Stimulated activated CD8-positive, alpha-beta memory T cell treated with anti-CD3 and anti-CD28 coated beads, Interleukin-7, amount 100 ng/mL, for 48 hours (primary cell): Measurements from ENCODE around the gene MTAP.
"Not testable (repeated sequence)": the region's sequence is repeated elsewhere in the genome, so short reads cannot be mapped to it uniquely, and the experiment has no call there.

Experiments
- DNase-seq, 2 donors: peaks; one replicate each; pipeline ENCODE4 v3.0.0-alpha.2; 2020; ENCODE audit warnings: low read depth in 1 of 2; ENCODE audit errors: extremely low read depth in 1 of 2

Gene MTAP

GRCh38 chr9:21904776-21905175 lies 102.3 kb downstream of the MTAP start:
- no peak for DNase-seq

- DNase-seq, result no peak
Observed at GRCh38 chr9:21906213-21906612, 103.8 kb downstream of the MTAP start.

DNA sequence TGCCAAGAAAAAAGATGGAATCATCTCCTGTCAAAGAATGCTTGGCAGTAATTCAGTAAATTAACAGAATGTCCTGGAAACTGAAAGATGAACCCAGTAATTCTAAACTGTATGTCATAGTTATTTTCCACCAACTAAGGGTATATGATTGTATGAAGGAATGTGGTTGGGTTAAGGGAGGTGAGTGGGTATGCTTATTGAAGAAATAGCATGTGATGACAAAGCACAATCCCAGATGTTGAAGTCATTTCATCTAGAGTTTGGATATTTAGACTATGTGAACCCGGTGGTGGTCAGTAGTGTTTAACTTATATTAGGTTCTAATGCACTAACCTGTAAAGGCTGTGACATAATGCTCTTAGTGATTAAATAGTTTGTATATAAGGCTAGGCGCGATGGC lies 104.4 kb downstream of the MTAP start:
- no peak for DNase-seq

GRCh38 chr9:21919377-21920362 lies 117.2 kb downstream of the MTAP start:
- no peak for DNase-seq

DNA sequence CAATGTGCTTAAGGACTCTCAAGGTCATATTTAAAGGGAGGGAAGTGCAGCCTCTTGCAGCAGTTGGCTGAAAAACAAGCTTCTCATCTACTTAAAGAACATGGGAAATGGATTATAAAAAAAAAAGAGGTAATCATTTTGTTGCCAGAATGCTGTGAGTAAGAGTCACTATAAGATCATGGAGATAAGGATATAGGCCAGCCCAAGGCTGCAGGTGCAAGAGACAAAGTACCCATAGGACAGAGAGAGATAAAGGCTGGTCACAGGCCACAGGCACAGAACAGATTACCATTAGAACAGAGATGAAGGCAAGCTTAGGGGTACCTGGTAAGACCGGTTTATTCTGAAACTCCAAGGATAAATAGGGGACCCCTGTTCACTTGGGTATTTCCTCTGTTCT lies 121.3 kb downstream of the MTAP start:
- no peak for DNase-seq

GRCh38 chr9:21927752-21928151 lies 125.3 kb downstream of the MTAP start:
- DNase-seq, result no peak

- no peak for DNase-seq
Observed at GRCh38 chr9:21931428-21931827, 129.0 kb downstream of the MTAP start.

DNA sequence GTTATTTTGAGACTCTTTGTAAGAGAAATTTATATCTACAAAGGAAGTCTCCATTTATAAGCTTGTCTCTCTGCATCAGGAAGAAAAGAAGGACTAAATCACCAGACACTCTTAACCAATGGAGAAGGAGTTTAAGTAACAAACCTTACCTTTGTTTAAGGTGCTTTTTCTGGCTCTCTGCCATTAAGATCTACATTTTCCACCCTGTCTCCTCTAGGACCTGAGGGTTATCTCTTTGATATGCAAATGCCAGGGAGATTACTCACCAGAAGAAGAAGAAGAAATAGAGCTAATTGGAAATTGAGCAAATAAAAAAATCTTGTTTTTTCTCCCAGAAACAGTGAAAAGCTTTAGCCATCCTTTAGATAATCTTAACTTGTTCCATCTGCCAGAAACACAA lies 130.8 kb downstream of the MTAP start:
- DNase-seq, result no peak

GRCh38 chr9:21933865-21934264 lies 131.4 kb downstream of the MTAP start:
- no peak for DNase-seq

GRCh38 chr9:21935631-21936030 lies 133.2 kb downstream of the MTAP start:
- DNase-seq, result no peak

DNA sequence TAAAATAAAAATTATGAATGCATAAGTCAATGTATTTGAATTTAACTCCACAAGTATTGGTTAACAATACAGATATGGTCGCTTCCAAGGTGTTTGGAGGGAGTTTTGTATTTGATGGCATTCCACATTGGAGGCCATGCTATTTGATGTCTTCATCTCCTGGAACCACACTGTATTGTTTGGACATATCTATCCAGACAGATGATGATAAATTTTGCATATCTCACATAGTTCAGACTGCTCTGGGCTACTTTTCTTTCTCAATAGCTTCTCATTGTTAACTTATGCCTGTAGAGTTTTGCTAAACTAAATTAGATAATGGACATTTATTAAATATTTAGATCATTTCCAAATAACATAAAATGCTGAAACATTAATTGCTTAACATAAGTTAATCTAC lies 133.7 kb downstream of the MTAP start:
- DNase-seq, result no peak

DNA sequence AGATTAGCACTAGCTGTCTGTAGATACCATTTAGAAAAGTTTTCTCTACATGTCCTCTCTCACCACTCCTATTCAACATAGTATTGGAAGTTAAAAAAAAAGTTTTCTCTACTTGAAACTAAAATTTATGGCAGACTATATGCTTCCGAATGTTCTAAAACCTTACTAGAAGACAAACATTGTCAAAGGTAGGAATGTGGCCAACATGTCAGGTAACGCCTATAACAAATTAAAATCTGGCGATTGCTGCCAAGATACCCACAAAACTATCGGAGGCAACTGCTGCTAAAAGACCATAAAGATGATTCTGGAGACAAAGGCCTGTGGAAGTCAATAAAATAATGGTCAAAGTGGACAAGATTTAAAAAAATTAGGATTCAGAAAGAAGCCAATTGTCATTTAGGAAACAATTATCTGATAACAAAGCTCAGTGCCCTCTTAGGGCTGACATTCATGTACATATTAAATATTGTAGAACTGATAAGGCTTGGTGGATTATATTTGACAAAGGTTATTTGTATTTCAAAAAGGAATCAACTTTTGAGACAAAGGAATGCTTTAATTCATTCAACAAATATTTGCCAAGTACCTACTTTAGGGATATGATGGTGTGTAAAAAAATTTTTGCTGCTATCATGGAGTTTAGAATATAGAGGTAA lies 139.0 kb downstream of the MTAP start:
- no peak for DNase-seq

DNA sequence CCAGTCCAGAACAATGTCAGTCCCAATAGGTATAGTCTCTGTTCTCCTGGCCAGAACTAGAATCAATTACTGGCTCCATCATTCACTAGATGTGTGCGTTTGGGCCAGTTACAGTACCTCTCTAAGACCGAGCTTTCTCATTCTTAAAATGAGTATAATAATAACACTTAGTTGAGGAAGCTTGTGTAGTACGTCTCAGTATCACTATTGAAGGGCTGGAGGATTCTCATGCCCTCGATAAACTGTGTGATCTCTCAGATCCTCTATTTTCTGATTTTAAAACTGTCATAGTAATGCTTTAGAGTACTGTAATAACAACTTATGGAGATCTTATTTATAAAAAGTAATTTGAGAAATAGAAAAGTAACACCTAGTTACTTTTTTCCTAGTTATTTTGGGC lies 141.0 kb downstream of the MTAP start:
- no peak for DNase-seq

DNA sequence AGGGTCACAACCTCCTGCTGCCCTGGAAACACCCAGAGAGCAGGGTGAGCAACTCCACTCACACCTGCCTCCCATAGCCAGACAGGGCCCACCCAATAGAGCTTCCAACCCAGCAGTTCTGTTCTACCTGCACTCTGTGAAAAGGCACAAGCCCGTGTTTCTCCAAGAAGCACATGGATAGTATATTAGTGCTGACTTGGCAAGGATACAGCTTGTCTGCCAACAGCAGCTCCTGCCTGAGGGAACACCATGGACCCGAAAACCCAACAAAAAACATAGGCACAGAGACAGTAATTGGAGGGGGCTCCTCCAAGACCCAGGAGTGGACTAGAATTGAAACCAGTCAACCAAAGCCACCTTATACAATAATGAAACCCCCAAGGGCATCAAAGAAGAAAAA lies 143.2 kb downstream of the MTAP start:
- no peak for DNase-seq

- DNase-seq, result no peak
Observed at GRCh38 chr9:21958833-21959232, 156.4 kb downstream of the MTAP start.

- DNase-seq, result not testable (repeated sequence)
Observed at GRCh38 chr9:21959268-21959667, 156.8 kb downstream of the MTAP start.

- no peak for DNase-seq
Observed at GRCh38 chr9:21961569-21961968, 159.1 kb downstream of the MTAP start.

GRCh38 chr9:21964925-21965385 lies 162.5 kb downstream of the MTAP start:
- peak; percentile 37 to 47 for DNase-seq

GRCh38 chr9:21965401-21965951 lies 163.0 kb downstream of the MTAP start:
- peak in 1 of 2 donors; percentile 37 for DNase-seq

- no peak for DNase-seq
Observed at GRCh38 chr9:21966140-21966851, 163.9 kb downstream of the MTAP start.

DNA sequence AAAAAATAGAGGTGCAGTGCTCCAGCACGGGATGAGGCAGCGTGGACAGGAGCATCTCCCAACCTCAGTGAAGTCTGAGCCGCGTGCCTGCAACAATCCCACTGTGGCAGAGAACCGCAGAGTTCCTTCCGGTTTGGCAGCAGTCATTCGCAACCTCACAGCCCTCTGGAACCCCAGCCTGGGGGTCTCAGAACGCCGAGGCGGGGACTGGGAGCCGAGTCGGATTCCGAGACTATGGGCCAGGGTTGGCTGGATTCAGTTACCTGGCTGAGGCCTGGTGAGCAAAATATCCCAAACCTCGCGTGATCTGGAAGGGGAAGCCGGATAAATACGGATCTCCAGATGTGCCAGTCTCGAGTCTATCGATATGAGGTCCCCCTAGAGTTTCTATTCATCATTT lies 164.7 kb downstream of the MTAP start:
- no peak for DNase-seq
